HG03439 (cell line): ENCODE measurements around the gene UPF3A.
"Not testable (repeated sequence)": the region's sequence is repeated elsewhere in the genome, so short reads cannot be mapped to it uniquely, and the experiment has no call there.

Source experiments
- ATAC-seq: cut with Tn5 transposase; IDR thresholded peaks from one replicate; pipeline ENCODE4 v1.9.1; 2021; ENCODE audit warnings: mild to moderate bottlenecking, moderate library complexity; ENCODE audit not compliant: unreplicated experiment

The UPF3A gene

GRCh38 chr13:114261328-114261965 is 20.0 kb upstream of the UPF3A start:
- no peak for ATAC-seq

- ATAC-seq: no peak
Observed at GRCh38 chr13:114263578-114263977, 17.8 kb upstream of the UPF3A start.

GRCh38 chr13:114264313-114264712 is 17.1 kb upstream of the UPF3A start:
- not testable (repeated sequence) for ATAC-seq

GRCh38 chr13:114264886-114265611 is 16.4 kb upstream of the UPF3A start:
- ATAC-seq: no peak

GRCh38 chr13:114266241-114266640 is 15.2 kb upstream of the UPF3A start:
- ATAC-seq: no peak

GRCh38 chr13:114268344-114269280 is 12.8 kb upstream of the UPF3A start:
- ATAC-seq: no peak

GRCh38 chr13:114269281-114269770 is 12.1 kb upstream of the UPF3A start:
- no peak for ATAC-seq

GRCh38 chr13:114272977-114273376 is 8.4 kb upstream of the UPF3A start:
- no peak for ATAC-seq

- ATAC-seq: no peak
Observed at GRCh38 chr13:114275304-114275703, 6.1 kb upstream of the UPF3A start.

- ATAC-seq: no peak
Observed at GRCh38 chr13:114279146-114279545, 2.3 kb upstream of the UPF3A start.

GRCh38 chr13:114279758-114280355 is 1.5 kb upstream of the UPF3A start:
- no peak for ATAC-seq

GRCh38 chr13:114282041-114282670 is 755 bp downstream of the UPF3A start:
- peak; percentile 52 for ATAC-seq

GRCh38 chr13:114283576-114283975 is 2.2 kb downstream of the UPF3A start:
- no peak for ATAC-seq

GRCh38 chr13:114284680-114285079 is 3.3 kb downstream of the UPF3A start:
- ATAC-seq: no peak

GRCh38 chr13:114285166-114285808 is 3.9 kb downstream of the UPF3A start:
- ATAC-seq: no peak

GRCh38 chr13:114286808-114287207 is 5.4 kb downstream of the UPF3A start:
- ATAC-seq: no peak

- ATAC-seq: no peak
Observed at GRCh38 chr13:114288157-114288591, 6.8 kb downstream of the UPF3A start.

- no peak for ATAC-seq
Observed at GRCh38 chr13:114296448-114296847, 15.0 kb downstream of the UPF3A start.

- no peak for ATAC-seq
Observed at GRCh38 chr13:114296902-114297301, 15.5 kb downstream of the UPF3A start.

- ATAC-seq: no peak
Observed at GRCh38 chr13:114298866-114299265, 17.5 kb downstream of the UPF3A start.
